Measurements from ENCODE around the gene ABRACL. TPM values are rescaled to one million over a fixed set of nuclear protein-coding genes. Genes with fewer than 3 reads are reported as not detected.

The ABRACL gene
- total and polyA plus RNA-seq, 9 of the 15 experiments (the other 6 are each of a cell fraction or from before 2014, with no cell fraction given) = 1.1 to 5.2 (median 1.9) TPM

DNA sequence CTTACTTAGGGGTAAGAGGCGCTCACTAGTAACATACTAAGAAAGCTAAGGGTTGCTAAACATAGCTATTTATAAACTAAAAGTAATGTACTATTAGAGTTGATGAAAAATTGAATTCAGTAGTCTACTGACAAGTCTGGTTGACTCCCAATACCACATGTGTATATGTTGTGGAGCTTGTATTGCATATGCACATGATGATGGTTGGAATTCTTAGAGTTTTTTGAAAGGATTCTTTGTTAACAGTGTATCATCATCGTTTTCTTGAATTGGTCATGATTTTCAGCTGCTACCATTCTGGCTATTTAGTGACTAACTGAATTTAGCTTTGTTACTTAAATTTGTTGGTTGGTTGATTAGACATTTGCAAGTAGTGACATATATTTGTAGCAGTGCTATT lies 27.2 kb downstream of the ABRACL start:
- Histone ChIP-seq H3K36me3 (ENCODE audit: control insufficient read depth, insufficient read depth, low read length) (no peaks in the 10 kb centered on the region), H3K9me1 (ENCODE audit: control insufficient read depth, insufficient read depth, low read length) (no peaks in the 10 kb centered on the region), H3K4me1 (replicated peaks in 1 of 2; ENCODE audit: control insufficient read depth in 2 of 2, insufficient read depth in 2 of 2, low read length in 2 of 2) (no peaks in the 10 kb centered on the region), H3K4me3 (no peak overlapping the region), H3K79me2 (ENCODE audit: control insufficient read depth, insufficient read depth, low read length) (no peaks in the 10 kb centered on the region), H3K4me2 (ENCODE audit: insufficient read depth, low read length) (no peak overlapping the region), H3K9me3 (replicated peaks; ENCODE audit: control insufficient read depth, insufficient read depth, low read depth, low read length) (no peaks in the 10 kb centered on the region), H2AFZ (ENCODE audit: low read depth, low read length) (no peak overlapping the region), H4K20me1 (replicated peaks; ENCODE audit: control insufficient read depth, insufficient read depth, low read length) (no peaks in the 10 kb centered on the region), H3K9ac (ENCODE audit: insufficient read depth in 1 of 2, low read depth in 2 of 2, low read length in 2 of 2) (no peak overlapping the region), H3K27ac (ENCODE audit: extremely low read depth, low read depth, low read length) (no peak overlapping the region), H3K27me3 (ENCODE audit: control insufficient read depth in 2 of 2, insufficient read depth in 2 of 2, low read length in 2 of 2) (peaks cover 5 to 8% of the 10 kb centered on the region in 2 experiments; a peak in 4 of 5 replicates)
- POLR2A ChIA-PET = no interaction called here
- intact Hi-C loops (cut with micrococcal nuclease) = no loop called here
- BruUV-seq (replicated peaks) = no TSS peak
- in situ Hi-C loops (cut with MboI) = no loop called here
- DNase-seq (ENCODE audit: extremely low read depth in 1 of 4, low spot score in 3 of 4) (no peak), ATAC-seq (no peak), FAIRE-seq (no peak)
- TF ChIP-seq HNRNPL (IDR thresholded peaks at IDR 0.05; ENCODE audit: low read depth, low read length) (no peak), WHSC1 (IDR thresholded peaks at IDR 0.05; ENCODE audit: low read length) (no peak), ZNF644 (tag; IDR thresholded peaks at IDR 0.05; ENCODE audit: low read depth) (no peak), NR4A1 (CRISPR knock-in tag; IDR thresholded peaks at IDR 0.05) (no peak), NR4A1 (tag; IDR thresholded peaks at IDR 0.05) (no peak), ZFX (CRISPR knock-in tag; IDR thresholded peaks at IDR 0.05) (no peak), BACH1 (tag; IDR thresholded peaks at IDR 0.05) (no peak)
- TF ChIP-seq, protein P1, sequence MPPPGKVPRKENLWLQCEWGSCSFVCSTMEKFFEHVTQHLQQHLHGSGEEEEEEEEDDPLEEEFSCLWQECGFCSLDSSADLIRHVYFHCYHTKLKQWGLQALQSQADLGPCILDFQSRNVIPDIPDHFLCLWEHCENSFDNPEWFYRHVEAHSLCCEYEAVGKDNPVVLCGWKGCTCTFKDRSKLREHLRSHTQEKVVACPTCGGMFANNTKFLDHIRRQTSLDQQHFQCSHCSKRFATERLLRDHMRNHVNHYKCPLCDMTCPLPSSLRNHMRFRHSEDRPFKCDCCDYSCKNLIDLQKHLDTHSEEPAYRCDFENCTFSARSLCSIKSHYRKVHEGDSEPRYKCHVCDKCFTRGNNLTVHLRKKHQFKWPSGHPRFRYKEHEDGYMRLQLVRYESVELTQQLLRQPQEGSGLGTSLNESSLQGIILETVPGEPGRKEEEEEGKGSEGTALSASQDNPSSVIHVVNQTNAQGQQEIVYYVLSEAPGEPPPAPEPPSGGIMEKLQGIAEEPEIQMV (tag; conservative IDR thresholded peaks at IDR 0.05; ENCODE audit: low read depth) = no peak
- TF ChIP-seq, protein P2, sequence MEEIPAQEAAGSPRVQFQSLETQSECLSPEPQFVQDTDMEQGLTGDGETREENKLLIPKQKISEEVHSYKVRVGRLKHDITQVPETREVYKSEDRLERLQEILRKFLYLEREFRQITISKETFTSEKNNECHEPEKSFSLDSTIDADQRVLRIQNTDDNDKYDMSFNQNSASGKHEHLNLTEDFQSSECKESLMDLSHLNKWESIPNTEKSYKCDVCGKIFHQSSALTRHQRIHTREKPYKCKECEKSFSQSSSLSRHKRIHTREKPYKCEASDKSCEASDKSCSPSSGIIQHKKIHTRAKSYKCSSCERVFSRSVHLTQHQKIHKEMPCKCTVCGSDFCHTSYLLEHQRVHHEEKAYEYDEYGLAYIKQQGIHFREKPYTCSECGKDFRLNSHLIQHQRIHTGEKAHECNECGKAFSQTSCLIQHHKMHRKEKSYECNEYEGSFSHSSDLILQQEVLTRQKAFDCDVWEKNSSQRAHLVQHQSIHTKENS (CRISPR knock-in tag; IDR thresholded peaks at IDR 0.05) = no peak
- CTCF ChIA-PET (ENCODE audit: low intra/inter-chr PET ratio) = no interaction called here
- WGBS (ENCODE audit: insufficient coverage, low coverage, missing lambda C conversion rate) = 0% methylated on average over 2 of the region's 2 CpGs

Data from K562 (cell line).